CD4-positive, CD25-positive, alpha-beta regulatory T cell (primary cell): ENCODE data around the gene SCOC. TPM values are rescaled to one million over a fixed set of nuclear protein-coding genes. Genes with fewer than 3 reads are reported as not detected.
"Not testable (repeated sequence)": the region's sequence is repeated elsewhere in the genome, so short reads cannot be mapped to it uniquely, and the experiment has no call there.

Experiments
- ATAC-seq, 2 donors: fragments of 150-1000 bp; cut with Tn5 transposase; one replicate each; pipeline ENCODE4 v1.10.0; 2021; ENCODE audit warnings: low read depth in 2 of 2, moderate number of reproducible peaks in 2 of 2, moderate library complexity in 1 of 2
- DNase-seq, 3 donors: peaks; one replicate each; pipeline versions ENCODE4 v3.0.0 to v3.0.0-alpha.2; 2012 to 2022; ENCODE audit warnings: mixed read lengths in 1 of 3
- H3K27ac ChIP-seq: one replicate; pipeline ENCODE4 v1.7.0; 2013; ENCODE audit warnings: mild to moderate bottlenecking, low read length; ENCODE audit not compliant: insufficient read depth, poor library complexity, severe bottlenecking
- H3K27me3 ChIP-seq: one replicate; pipeline ENCODE4 v1.7.0; 2013; ENCODE audit warnings: low read length; ENCODE audit not compliant: control insufficient read depth, insufficient read depth
- H3K36me3 ChIP-seq: one replicate; pipeline ENCODE4 v1.7.0; 2013; ENCODE audit warnings: mild to moderate bottlenecking, low read length, moderate library complexity; ENCODE audit not compliant: control insufficient read depth, insufficient read depth
- H3K4me1 ChIP-seq: 2 replicates; pipeline ENCODE4 v1.7.0; 2013; ENCODE audit warnings: mild to moderate bottlenecking, low read length; ENCODE audit not compliant: insufficient read depth, control insufficient read depth, poor library complexity, severe bottlenecking
- H3K4me3 ChIP-seq: one replicate; pipeline ENCODE4 v1.7.0; 2013; ENCODE audit warnings: low read depth, mild to moderate bottlenecking, low read length, moderate library complexity
- H3K9me3 ChIP-seq, 2 experiments: 1 replicate in 1 of 2; 2 replicates in 1 of 2; pipeline ENCODE4 v1.7.0; 2013; ENCODE audit warnings: low read length in 2 of 2, mild to moderate bottlenecking in 1 of 2, moderate library complexity in 1 of 2; ENCODE audit not compliant: control insufficient read depth in 2 of 2
- H3K27ac Mint-ChIP-seq, 3 donors: one replicate each; pipeline ENCODE4 v1.8.0; 2020 to 2022; ENCODE audit warnings: mild to moderate bottlenecking in 3 of 3, mixed read lengths in 3 of 3, moderate library complexity in 2 of 3
- H3K27me3 Mint-ChIP-seq: one replicate; pipeline ENCODE4 v1.8.0; 2022; ENCODE audit warnings: mild to moderate bottlenecking, mixed read lengths
- H3K36me3 Mint-ChIP-seq: one replicate; pipeline ENCODE4 v1.8.0; 2020; ENCODE audit warnings: mixed read lengths
- H3K4me1 Mint-ChIP-seq, 4 donors: one replicate each; pipeline ENCODE4 v1.8.0; 2020 to 2022; ENCODE audit warnings: mixed read lengths in 4 of 4, mild to moderate bottlenecking in 1 of 4
- H3K4me3 Mint-ChIP-seq, 4 donors: one replicate each; pipeline ENCODE4 v1.8.0; 2020 to 2022; ENCODE audit warnings: mild to moderate bottlenecking in 4 of 4, mixed read lengths in 4 of 4, moderate library complexity in 3 of 4
- H3K9me3 Mint-ChIP-seq, 7 donors: one replicate each; pipeline ENCODE4 v1.8.0; 2020 to 2022; ENCODE audit warnings: mixed read lengths in 7 of 7, mild to moderate bottlenecking in 3 of 7, moderate library complexity in 2 of 7
- polyA plus RNA-seq, 4 donors: library from polyadenylated mRNA; unstranded; fragments of 300-500 nt; fragmentation: Illumina TruSeq; gene quantifications; one replicate each; pipeline ENCODE4 v1.2.3, GENCODE V29; 2021
- total RNA-seq: library from RNA; stranded (reverse); gene quantifications from one replicate; pipeline ENCODE4 v1.2.3, GENCODE V29; 2022

SCOC gene
- total and polyA plus RNA-seq, 5 donors from 2014 or later = 9.5 to 34.1 (median 27.8) TPM

- Mint-ChIP-seq H3K27ac (no peak overlapping the region), H3K27me3 (peaks cover 33% of the 10 kb centered on the region), H3K9me3 (no peaks in the 10 kb centered on the region), H3K4me3 (no peak overlapping the region), H3K4me1 (no peaks in the 10 kb centered on the region), H3K36me3 (no peaks in the 10 kb centered on the region)
- ATAC-seq = no peak
- H3K4me1 ChIP-seq = no peaks in the 10 kb centered on the region
- H3K4me3 ChIP-seq = no peak overlapping the region
- H3K9me3 ChIP-seq = no peaks in the 10 kb centered on the region
- DNase-seq = no peak
- H3K36me3 ChIP-seq = no peaks in the 10 kb centered on the region
- peaks cover 14% of the 10 kb centered on the region for H3K27me3 ChIP-seq
- no peak overlapping the region for H3K27ac ChIP-seq
Observed at GRCh38 chr4:140395668-140396067, 22.2 kb downstream of the SCOC start.

- no peak overlapping the region for H3K27ac ChIP-seq
- H3K36me3 ChIP-seq = no peaks in the 10 kb centered on the region
- H3K4me3 ChIP-seq = no peak overlapping the region
- no peaks in the 10 kb centered on the region for H3K4me1 ChIP-seq
- Mint-ChIP-seq H3K4me1 (no peaks in the 10 kb centered on the region), H3K27me3 (peaks cover 27% of the 10 kb centered on the region), H3K27ac (peak overlapping the region in 1 of 3 donors; percentile 29), H3K36me3 (no peaks in the 10 kb centered on the region), H3K4me3 (no peak overlapping the region), H3K9me3 (peaks cover 0 to 2% (median 0%) of the 10 kb centered on the region in 7 donors)
- ATAC-seq = no peak
- no peak for DNase-seq
- H3K27me3 ChIP-seq = peaks cover 8% of the 10 kb centered on the region
- H3K9me3 ChIP-seq = no peaks in the 10 kb centered on the region
Observed at GRCh38 chr4:140400111-140400510, 26.7 kb downstream of the SCOC start.

GRCh38 chr4:140406292-140406691, 32.8 kb downstream of the SCOC start:
- Histone ChIP-seq H3K4me3 (no peak overlapping the region), H3K27me3 (peaks cover 5% of the 10 kb centered on the region), H3K9me3 (no peaks in the 10 kb centered on the region), H3K36me3 (no peaks in the 10 kb centered on the region), H3K4me1 (no peaks in the 10 kb centered on the region), H3K27ac (no peak overlapping the region)
- Mint-ChIP-seq H3K27ac (no peak overlapping the region), H3K4me3 (no peak overlapping the region), H3K27me3 (peaks cover 18% of the 10 kb centered on the region), H3K4me1 (no peaks in the 10 kb centered on the region), H3K9me3 (peaks cover 0 to under 1% (median 0%) of the 10 kb centered on the region in 7 donors), H3K36me3 (no peaks in the 10 kb centered on the region)
- ATAC-seq (no peak), DNase-seq (no peak)

- H3K9me3 ChIP-seq = no peaks in the 10 kb centered on the region
- H3K36me3 ChIP-seq = no peaks in the 10 kb centered on the region
- H3K4me1 Mint-ChIP-seq = no peaks in the 10 kb centered on the region
- DNase-seq (no peak), ATAC-seq (no peak)
- no peaks in the 10 kb centered on the region for H3K4me1 ChIP-seq
- no peak overlapping the region for H3K27ac Mint-ChIP-seq
- H3K36me3 Mint-ChIP-seq = no peaks in the 10 kb centered on the region
- no peak overlapping the region for H3K4me3 Mint-ChIP-seq
- H3K27me3 ChIP-seq = peaks cover 5% of the 10 kb centered on the region
- peaks cover 0 to under 1% (median 0%) of the 10 kb centered on the region in 7 donors for H3K9me3 Mint-ChIP-seq
- peaks cover 22% of the 10 kb centered on the region for H3K27me3 Mint-ChIP-seq
- no peak overlapping the region for H3K4me3 ChIP-seq
- no peak overlapping the region for H3K27ac ChIP-seq
Observed at GRCh38 chr4:140408974-140409373, 35.5 kb downstream of the SCOC start.

- DNase-seq, ATAC-seq, H3K9me3 Mint-ChIP-seq, H3K27ac Mint-ChIP-seq, H3K4me1 ChIP-seq, H3K36me3 Mint-ChIP-seq, H3K9me3 ChIP-seq, H3K36me3 ChIP-seq, H3K4me3 ChIP-seq, H3K4me3 Mint-ChIP-seq, H3K27ac ChIP-seq, H3K27me3 ChIP-seq, H3K4me1 Mint-ChIP-seq: not testable (repeated sequence)
- H3K27me3 Mint-ChIP-seq = peaks cover 22% of the 10 kb centered on the region
Observed at GRCh38 chr4:140413130-140413969, 39.9 kb downstream of the SCOC start.

GRCh38 chr4:140423106-140423505, 49.7 kb downstream of the SCOC start:
- Histone ChIP-seq H3K27me3 (peaks cover 17% of the 10 kb centered on the region), H3K36me3 (no peaks in the 10 kb centered on the region), H3K4me1 (peaks cover 12% of the 10 kb centered on the region), H3K4me3 (no peak overlapping the region), H3K9me3 (no peaks in the 10 kb centered on the region), H3K27ac (no peak overlapping the region)
- Mint-ChIP-seq H3K4me1 (peaks cover 0 to 8% (median 2%) of the 10 kb centered on the region in 4 donors), H3K4me3 (no peak overlapping the region), H3K9me3 (peaks cover 0 to 5% (median 0%) of the 10 kb centered on the region in 7 donors), H3K36me3 (no peaks in the 10 kb centered on the region), H3K27me3 (peaks cover 49% of the 10 kb centered on the region), H3K27ac (no peak overlapping the region)
- ATAC-seq = no peak
- no peak for DNase-seq

- H3K27me3 Mint-ChIP-seq = peaks cover 69% of the 10 kb centered on the region
- H3K36me3 Mint-ChIP-seq = no peaks in the 10 kb centered on the region
- H3K36me3 ChIP-seq = no peaks in the 10 kb centered on the region
- H3K27ac ChIP-seq = no peak overlapping the region
- DNase-seq (no peak), ATAC-seq (no peak)
- H3K9me3 Mint-ChIP-seq = peaks cover 0 to 3% (median 0%) of the 10 kb centered on the region in 7 donors
- H3K4me1 Mint-ChIP-seq = peaks cover 0 to 8% (median 2%) of the 10 kb centered on the region in 4 donors
- peaks cover 20% of the 10 kb centered on the region for H3K27me3 ChIP-seq
- H3K4me3 ChIP-seq = no peak overlapping the region
- H3K4me3 Mint-ChIP-seq = peak overlapping the region in 2 of 4 donors; percentile 47 to 60
- no peak overlapping the region for H3K27ac Mint-ChIP-seq
- H3K9me3 ChIP-seq = no peaks in the 10 kb centered on the region
- H3K4me1 ChIP-seq = peaks cover 12% of the 10 kb centered on the region
Observed at GRCh38 chr4:140426610-140427105, 53.2 kb downstream of the SCOC start.
